GM12874 (cell line): ENCODE data around the gene BHMT.

ENCODE experiments used
- TF ChIP-seq, protein P1 (sequence below): IDR thresholded peaks from 2 replicates; pipeline ENCODE4 v1.5.1; 2011; ENCODE audit warnings: low read depth, mild to moderate bottlenecking, control low read depth, low read length, moderate library complexity; ENCODE audit not compliant: insufficient read depth

Gene BHMT

DNA sequence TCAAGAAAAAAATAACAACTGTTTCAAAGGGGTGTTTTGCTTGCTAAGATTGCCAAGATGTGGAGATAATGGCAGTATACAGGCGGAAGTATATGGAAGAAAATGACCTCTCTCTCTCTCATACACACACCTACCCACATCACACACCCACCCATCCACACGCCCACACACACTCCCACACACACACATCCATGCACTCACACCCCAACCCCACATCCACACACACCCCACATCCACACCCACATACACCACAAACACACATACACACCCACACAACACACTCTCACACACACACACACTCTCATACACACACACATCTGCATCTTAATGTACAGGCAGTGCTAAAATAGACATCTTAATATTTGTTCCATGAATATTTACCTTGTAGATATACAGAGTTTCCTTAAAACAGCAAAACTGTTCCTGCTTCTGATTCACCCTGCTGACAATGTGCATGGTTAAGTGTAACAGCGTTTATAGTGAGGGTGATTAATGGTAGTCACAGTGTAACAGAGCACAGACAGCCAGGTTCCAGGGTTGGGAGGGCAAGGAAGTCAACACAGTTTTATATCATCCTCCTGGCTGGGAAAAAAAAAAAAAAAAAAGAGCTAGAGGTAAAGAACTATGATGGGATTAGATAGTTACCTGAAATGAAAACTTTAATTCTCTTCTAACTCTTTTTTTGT is 33.8 kb upstream of the BHMT start:
- TF ChIP-seq, protein P1, sequence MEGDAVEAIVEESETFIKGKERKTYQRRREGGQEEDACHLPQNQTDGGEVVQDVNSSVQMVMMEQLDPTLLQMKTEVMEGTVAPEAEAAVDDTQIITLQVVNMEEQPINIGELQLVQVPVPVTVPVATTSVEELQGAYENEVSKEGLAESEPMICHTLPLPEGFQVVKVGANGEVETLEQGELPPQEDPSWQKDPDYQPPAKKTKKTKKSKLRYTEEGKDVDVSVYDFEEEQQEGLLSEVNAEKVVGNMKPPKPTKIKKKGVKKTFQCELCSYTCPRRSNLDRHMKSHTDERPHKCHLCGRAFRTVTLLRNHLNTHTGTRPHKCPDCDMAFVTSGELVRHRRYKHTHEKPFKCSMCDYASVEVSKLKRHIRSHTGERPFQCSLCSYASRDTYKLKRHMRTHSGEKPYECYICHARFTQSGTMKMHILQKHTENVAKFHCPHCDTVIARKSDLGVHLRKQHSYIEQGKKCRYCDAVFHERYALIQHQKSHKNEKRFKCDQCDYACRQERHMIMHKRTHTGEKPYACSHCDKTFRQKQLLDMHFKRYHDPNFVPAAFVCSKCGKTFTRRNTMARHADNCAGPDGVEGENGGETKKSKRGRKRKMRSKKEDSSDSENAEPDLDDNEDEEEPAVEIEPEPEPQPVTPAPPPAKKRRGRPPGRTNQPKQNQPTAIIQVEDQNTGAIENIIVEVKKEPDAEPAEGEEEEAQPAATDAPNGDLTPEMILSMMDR = no peak

DNA sequence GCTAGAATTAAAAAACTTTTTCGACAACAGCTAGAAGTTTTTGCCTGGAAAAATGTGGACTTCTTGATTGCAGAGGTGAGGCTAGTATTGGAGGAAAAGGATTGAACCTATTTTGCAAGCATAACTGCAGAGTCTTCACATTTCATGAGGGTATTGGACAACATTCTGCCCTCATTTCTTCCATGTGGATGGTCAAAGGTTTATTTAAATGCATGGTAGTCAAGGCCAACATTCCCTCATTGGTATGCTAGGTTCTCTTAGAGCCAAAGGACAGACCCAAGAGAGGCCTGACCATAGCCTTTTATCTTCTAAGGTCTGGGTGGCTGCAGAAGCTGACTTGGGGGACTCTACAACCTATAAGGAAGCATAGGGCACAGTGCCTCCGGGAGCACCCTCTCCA is 30.8 kb upstream of the BHMT start:
- TF ChIP-seq, protein P1 = no peak

DNA sequence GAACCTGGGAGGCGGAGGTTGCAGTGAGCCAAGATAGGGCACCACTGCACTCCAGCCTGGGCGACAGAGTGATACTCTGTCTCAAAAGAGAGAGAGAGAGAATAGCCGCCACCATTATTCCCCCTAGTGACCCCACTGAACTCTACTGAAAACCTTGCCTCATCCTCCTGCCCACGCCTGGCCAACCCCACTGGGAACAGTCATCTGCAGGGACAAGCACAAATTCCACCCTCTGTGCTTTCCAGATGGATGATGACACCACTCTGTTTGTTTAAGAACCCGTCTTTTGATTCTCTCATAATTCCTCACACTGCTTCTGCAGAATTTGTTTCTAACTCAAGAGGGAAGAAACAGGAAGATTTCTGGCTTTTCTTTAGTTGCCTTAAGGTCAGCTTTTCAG is 29.8 kb upstream of the BHMT start:
- TF ChIP-seq, protein P1 = no peak

DNA sequence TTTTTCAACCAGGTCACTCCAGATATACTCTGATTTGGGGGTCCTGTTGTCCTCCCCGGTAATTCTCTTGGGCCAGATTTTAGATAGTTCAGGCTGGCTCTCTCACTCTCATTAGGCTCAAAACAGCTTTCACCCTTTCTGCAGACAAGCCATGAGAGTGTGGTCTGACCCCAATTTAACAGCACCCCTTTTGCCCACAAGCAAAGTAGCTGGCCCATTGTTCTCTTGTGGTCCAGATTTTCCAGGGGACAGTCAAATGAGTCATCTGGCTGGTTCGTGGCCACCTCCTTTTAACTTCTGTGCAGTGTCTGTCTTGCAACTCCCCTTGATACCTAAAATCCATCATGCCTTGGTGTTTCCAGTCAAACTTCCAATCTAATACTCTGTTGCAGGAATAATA is 25.5 kb upstream of the BHMT start:
- TF ChIP-seq, protein P1 = no peak

DNA sequence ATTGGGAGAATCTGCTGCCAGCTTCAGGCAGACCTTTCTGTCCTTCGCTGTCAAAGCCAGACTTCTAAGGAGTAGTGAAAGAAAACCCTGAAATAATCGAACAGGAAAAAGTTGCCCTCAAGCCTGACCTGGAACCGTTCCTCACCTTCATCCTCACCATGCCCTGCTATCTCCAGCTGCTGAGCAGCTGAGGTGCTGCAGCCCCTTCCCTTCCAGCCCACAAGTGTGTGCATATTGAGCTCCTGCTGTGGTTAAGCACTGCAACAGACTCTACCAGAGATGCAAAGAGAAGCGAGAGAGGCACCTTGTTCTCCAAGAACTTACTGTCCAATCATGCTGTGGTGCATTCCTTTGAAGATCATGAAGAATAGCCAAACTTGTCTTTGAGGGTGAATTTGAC is 23.1 kb upstream of the BHMT start:
- TF ChIP-seq, protein P1 = no peak

DNA sequence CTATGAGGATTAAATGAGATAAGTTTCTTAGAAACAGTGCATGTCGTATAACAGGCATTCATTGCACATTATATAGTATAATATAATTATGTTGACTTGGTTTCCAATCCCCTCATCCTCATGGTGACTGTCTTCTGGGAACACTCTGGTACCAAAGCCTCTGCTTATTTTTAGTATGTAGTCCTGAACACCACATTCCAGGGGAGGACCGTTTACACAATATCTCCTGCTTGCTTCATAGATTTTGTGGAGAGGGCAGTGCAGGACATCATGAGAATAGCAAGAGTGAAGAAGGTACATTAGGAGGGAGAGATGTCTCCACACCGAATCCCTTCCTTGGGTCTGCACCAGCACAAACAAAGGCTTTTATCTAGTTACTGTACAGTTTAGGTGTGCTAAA is 20.5 kb upstream of the BHMT start:
- TF ChIP-seq, protein P1 = no peak

DNA sequence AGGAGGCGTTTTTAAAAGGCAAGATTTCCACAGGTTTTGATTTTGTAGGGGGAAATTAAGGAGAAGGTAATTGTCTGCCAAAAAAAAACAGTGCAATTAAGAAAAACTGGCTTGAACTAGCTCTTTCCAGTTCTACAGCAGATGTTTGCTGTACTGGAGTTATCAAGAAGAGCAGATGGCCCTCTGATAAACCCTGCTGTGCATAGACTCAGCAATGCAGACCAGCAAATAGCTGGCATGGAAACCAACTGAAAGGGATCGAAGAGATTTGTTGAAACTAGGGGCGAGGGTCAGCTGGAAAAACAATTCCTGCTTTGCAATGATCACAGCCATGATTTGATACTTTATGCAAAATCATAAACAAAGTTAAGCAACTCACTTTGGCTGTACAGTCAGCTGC is 17.8 kb upstream of the BHMT start:
- TF ChIP-seq, protein P1 = no peak
